PFSK-1 (cell line): Measurements from ENCODE around the gene APBA2.

Experiments
- FOXP2 ChIP-seq: optimal IDR thresholded peaks from 2 replicates; pipeline ENCODE3; 2011; ENCODE audit warnings: borderline replicate concordance, control low read depth, inconsistent platforms; ENCODE audit not compliant: insufficient read depth; ENCODE audit errors: extremely low read length, extremely low read depth
- POLR2AphosphoS5 ChIP-seq: IDR thresholded peaks from 2 replicates; pipeline ENCODE4 v1.6.1; 2012; ENCODE audit warnings: low read depth, mild to moderate bottlenecking, control low read depth, low read length, moderate library complexity
- REST ChIP-seq, 2 experiments: IDR thresholded peaks; 2 replicates each; pipeline versions ENCODE4 v1.6.1 to v1.8.0; 2011 to 2012; ENCODE audit warnings: low read depth in 2 of 2, low read length in 2 of 2, control low read depth in 1 of 2, inconsistent platforms in 1 of 2, mild to moderate bottlenecking in 1 of 2, moderate library complexity in 1 of 2; ENCODE audit not compliant: insufficient read depth in 1 of 2
- SIN3A ChIP-seq: IDR thresholded peaks from 2 replicates; pipeline ENCODE4 v1.6.1; 2012; ENCODE audit warnings: mild to moderate bottlenecking, low read length, moderate library complexity, borderline replicate concordance; ENCODE audit not compliant: insufficient read depth
- TAF1 ChIP-seq: IDR thresholded peaks from 2 replicates; pipeline ENCODE4 v1.6.1; 2012; ENCODE audit warnings: low read length, control low read depth, borderline replicate concordance; ENCODE audit not compliant: insufficient read depth

Gene APBA2

GRCh38 chr15:28989239-28989830 lies 103.6 kb downstream of the APBA2 start:
- TF ChIP-seq FOXP2 (no peak), SIN3A (no peak), TAF1 (no peak), REST (IDR thresholded peaks at IDR 0.05; ENCODE audit: insufficient read depth in 1 of 2, low read depth in 2 of 2, low read length in 2 of 2) (no peak), POLR2AphosphoS5 (no peak)

GRCh38 chr15:28989896-28990295 lies 104.1 kb downstream of the APBA2 start:
- TF ChIP-seq FOXP2 (no peak), REST (IDR thresholded peaks at IDR 0.05; ENCODE audit: insufficient read depth in 1 of 2, low read depth in 2 of 2, low read length in 2 of 2) (no peak), TAF1 (no peak), SIN3A (no peak), POLR2AphosphoS5 (no peak)

GRCh38 chr15:28990390-28990789 lies 104.6 kb downstream of the APBA2 start:
- no peak for TF ChIP-seq REST (IDR thresholded peaks at IDR 0.05; ENCODE audit: insufficient read depth in 1 of 2, low read depth in 2 of 2, low read length in 2 of 2)

GRCh38 chr15:28991236-28992171 lies 105.7 kb downstream of the APBA2 start:
- TF ChIP-seq REST (IDR thresholded peaks at IDR 0.05; ENCODE audit: insufficient read depth in 1 of 2, low read depth in 2 of 2, low read length in 2 of 2) (no peak), TAF1 (no peak), FOXP2 (no peak), POLR2AphosphoS5 (no peak)

- no peak for TF ChIP-seq SIN3A
- no peak for TF ChIP-seq REST (IDR thresholded peaks at IDR 0.05; ENCODE audit: insufficient read depth in 1 of 2, low read depth in 2 of 2, low read length in 2 of 2)
- TF ChIP-seq POLR2AphosphoS5 = no peak
- TF ChIP-seq TAF1 = no peak
- no peak for TF ChIP-seq FOXP2
These were observed 106.6 kb downstream of the APBA2 start for GRCh38 chr15:28992336-28992864.
